ENCODE data around the gene MUSK. TPM values are rescaled to one million over a fixed set of nuclear protein-coding genes. Genes with fewer than 3 reads are reported as not detected.
"Not testable (repeated sequence)": the region's sequence is repeated elsewhere in the genome, so short reads cannot be mapped to it uniquely, and the experiment has no call there.

Gene MUSK
- total RNA-seq, 1 donor from 2014 or later: under 0.01 TPM

DNA sequence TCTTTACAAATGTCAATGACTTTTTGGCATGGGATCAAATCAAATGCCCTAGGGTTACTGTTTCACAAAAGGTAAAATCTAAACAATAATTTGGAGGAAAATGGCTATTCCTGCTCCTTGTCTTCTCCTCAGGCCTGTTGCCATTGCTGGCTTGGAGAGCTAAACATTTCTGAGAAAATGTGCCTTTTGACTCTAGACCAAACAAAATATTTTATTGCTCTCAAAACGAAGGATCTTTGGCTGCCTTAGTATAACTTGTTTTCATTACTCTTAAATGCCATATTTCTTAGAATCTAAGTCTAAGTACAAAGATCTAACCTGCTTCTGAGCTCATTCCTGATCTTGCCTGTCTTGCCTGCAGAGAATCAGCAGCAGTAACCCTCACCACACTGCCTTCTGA, 116.6 kb downstream of the MUSK start:
- FAIRE-seq (no peak), DNase-seq (ENCODE audit: low read depth) (no peak)
- TF ChIP-seq CTCF (IDR thresholded peaks at IDR 0.05; ENCODE audit: insufficient read depth, low read length, severe bottlenecking): no peak

GRCh38 chr9:110788396-110788795, 119.8 kb downstream of the MUSK start:
- DNase-seq (ENCODE audit: low read depth); H3K36me3 ChIP-seq (ENCODE audit: control insufficient read depth, insufficient read depth, low read length); H3K4me3 ChIP-seq (ENCODE audit: low read depth, low read length); H3K27me3 ChIP-seq (ENCODE audit: control insufficient read depth, insufficient read depth, low read length); FAIRE-seq: not testable (repeated sequence)

More for the DNA sequence above, 116.6 kb downstream of the MUSK start:
- H3K36me3 ChIP-seq (ENCODE audit: control insufficient read depth, insufficient read depth, low read length): no peaks in the 10 kb centered on the region
- no peaks in the 10 kb centered on the region for H3K27me3 ChIP-seq (ENCODE audit: control insufficient read depth, insufficient read depth, low read length)
- no peak overlapping the region for H3K4me3 ChIP-seq (ENCODE audit: low read depth, low read length)

- Histone ChIP-seq H3K27me3 (ENCODE audit: control insufficient read depth, insufficient read depth, low read length) (no peaks in the 10 kb centered on the region), H3K36me3 (ENCODE audit: control insufficient read depth, insufficient read depth, low read length) (no peaks in the 10 kb centered on the region), H3K4me3 (ENCODE audit: low read depth, low read length) (no peak overlapping the region)
- DNase-seq (ENCODE audit: low read depth) (peak; percentile 36), FAIRE-seq (no peak)
- no peak for TF ChIP-seq CTCF (IDR thresholded peaks at IDR 0.05; ENCODE audit: insufficient read depth, low read length, severe bottlenecking)
Observed at GRCh38 chr9:110788871-110789270, 120.3 kb downstream of the MUSK start.

GRCh38 chr9:110797611-110798010, 129.0 kb downstream of the MUSK start:
- Histone ChIP-seq H3K4me3 (ENCODE audit: low read depth, low read length) (no peak overlapping the region), H3K36me3 (ENCODE audit: control insufficient read depth, insufficient read depth, low read length) (no peaks in the 10 kb centered on the region), H3K27me3 (ENCODE audit: control insufficient read depth, insufficient read depth, low read length) (no peaks in the 10 kb centered on the region)
- no peak for TF ChIP-seq CTCF (IDR thresholded peaks at IDR 0.05; ENCODE audit: insufficient read depth, low read length, severe bottlenecking)
- no peak for FAIRE-seq
- peak; percentile 91 for DNase-seq (ENCODE audit: low read depth)

DNA sequence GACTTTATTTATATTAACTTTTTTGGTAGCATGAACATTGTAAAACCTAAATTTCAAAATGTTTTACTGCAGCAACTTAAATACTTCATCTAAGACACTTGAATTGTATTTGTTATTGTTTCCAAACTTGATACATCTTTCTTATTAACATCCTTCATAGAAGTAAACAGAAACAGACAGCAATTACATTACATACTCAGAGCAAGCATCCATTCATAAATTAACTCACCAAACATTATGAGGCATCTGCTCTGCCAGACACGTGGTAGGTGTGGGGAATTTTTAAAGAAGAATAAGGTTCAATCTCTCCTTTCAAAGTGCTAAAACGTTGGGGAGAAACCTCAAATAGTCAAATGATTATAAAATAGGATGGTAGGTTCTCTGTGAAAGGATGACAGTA, 130.8 kb downstream of the MUSK start:
- TF ChIP-seq CTCF (IDR thresholded peaks at IDR 0.05; ENCODE audit: insufficient read depth, low read length, severe bottlenecking): no peak

DNA sequence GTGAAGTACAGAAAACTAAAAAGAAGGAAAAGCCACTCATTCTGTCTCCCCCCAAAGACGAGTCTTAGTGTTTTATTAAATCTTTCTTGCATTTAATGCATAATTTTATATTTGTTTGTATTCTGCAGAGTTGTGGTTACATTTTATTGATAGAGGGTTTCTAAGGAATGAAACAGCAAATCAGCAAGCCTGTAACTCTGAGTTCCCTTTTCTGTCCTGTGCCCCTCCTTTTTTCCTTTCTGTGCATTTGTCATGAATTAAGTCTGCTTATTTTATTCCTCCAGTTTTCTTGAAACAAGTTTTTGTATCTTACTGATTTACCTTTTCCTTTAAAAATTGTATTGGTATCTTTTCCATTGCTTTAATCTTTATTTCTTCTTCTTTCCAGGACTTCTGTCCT, 132.8 kb downstream of the MUSK start:
- Histone ChIP-seq H3K27me3 (ENCODE audit: control insufficient read depth, insufficient read depth, low read length) (no peaks in the 10 kb centered on the region), H3K36me3 (ENCODE audit: control insufficient read depth, insufficient read depth, low read length) (no peaks in the 10 kb centered on the region), H3K4me3 (ENCODE audit: low read depth, low read length) (no peak overlapping the region)
- no peak for TF ChIP-seq CTCF (IDR thresholded peaks at IDR 0.05; ENCODE audit: insufficient read depth, low read length, severe bottlenecking)
- FAIRE-seq (no peak), DNase-seq (ENCODE audit: low read depth) (no peak)

More for the DNA sequence above, 130.8 kb downstream of the MUSK start:
- no peak for FAIRE-seq
- no peaks in the 10 kb centered on the region for H3K36me3 ChIP-seq (ENCODE audit: control insufficient read depth, insufficient read depth, low read length)
- H3K4me3 ChIP-seq (ENCODE audit: low read depth, low read length): no peak overlapping the region
- no peaks in the 10 kb centered on the region for H3K27me3 ChIP-seq (ENCODE audit: control insufficient read depth, insufficient read depth, low read length)
- DNase-seq (ENCODE audit: low read depth): no peak
